ENCODE measurements around the gene RNF4.

Gene RNF4

GRCh38 chr4:2487632-2488031 lies 18.7 kb downstream of the RNF4 start:
- TF ChIP-seq ZNF8 (CRISPR knock-in tag; IDR thresholded peaks at IDR 0.05) (no peak), POU6F1 (CRISPR knock-in tag; IDR thresholded peaks at IDR 0.05; ENCODE audit: borderline replicate concordance, low read depth) (no peak), TOX (CRISPR knock-in tag; IDR thresholded peaks at IDR 0.05; ENCODE audit: borderline replicate concordance) (no peak), PATZ1 (CRISPR knock-in tag; IDR thresholded peaks at IDR 0.05; ENCODE audit: borderline replicate concordance) (no peak), ARNTL (CRISPR knock-in tag; IDR thresholded peaks at IDR 0.05; ENCODE audit: borderline replicate concordance, low read depth) (no peak), ISL1 (CRISPR knock-in tag; IDR thresholded peaks at IDR 0.05) (no peak), ZC3H10 (CRISPR knock-in tag; IDR thresholded peaks at IDR 0.05) (no peak), ZFP30 (CRISPR knock-in tag; IDR thresholded peaks at IDR 0.05) (no peak)
- no peak for ATAC-seq

GRCh38 chr4:2489081-2489805 lies 20.3 kb downstream of the RNF4 start:
- no peak for TF ChIP-seq ZFP3 (CRISPR knock-in tag; IDR thresholded peaks at IDR 0.05)
- no peak for TF ChIP-seq CSDC2 (CRISPR knock-in tag; IDR thresholded peaks at IDR 0.05)
- no peak for TF ChIP-seq RARB (CRISPR knock-in tag; IDR thresholded peaks at IDR 0.05)
- no peak for TF ChIP-seq ZNF8 (CRISPR knock-in tag; IDR thresholded peaks at IDR 0.05)
- no peak for TF ChIP-seq OSR1 (CRISPR knock-in tag; IDR thresholded peaks at IDR 0.05)
- no peak for TF ChIP-seq CREB5 (CRISPR knock-in tag; IDR thresholded peaks at IDR 0.05; ENCODE audit: low read depth)
- ATAC-seq = no peak

- no peak for ATAC-seq
- TF ChIP-seq ISL1 (CRISPR knock-in tag; IDR thresholded peaks at IDR 0.05) (no peak), CREB5 (CRISPR knock-in tag; IDR thresholded peaks at IDR 0.05; ENCODE audit: low read depth) (no peak), CSDC2 (CRISPR knock-in tag; IDR thresholded peaks at IDR 0.05) (no peak)
Observed at GRCh38 chr4:2489841-2490552, 21.1 kb downstream of the RNF4 start.

GRCh38 chr4:2492970-2493369 lies 24.1 kb downstream of the RNF4 start:
- ATAC-seq = no peak
- TF ChIP-seq SNAI2 (CRISPR knock-in tag; IDR thresholded peaks at IDR 0.05) (no peak), ARNTL (CRISPR knock-in tag; IDR thresholded peaks at IDR 0.05; ENCODE audit: borderline replicate concordance, low read depth) (no peak), OSR1 (CRISPR knock-in tag; IDR thresholded peaks at IDR 0.05) (no peak), CREB5 (CRISPR knock-in tag; IDR thresholded peaks at IDR 0.05; ENCODE audit: low read depth) (no peak), RARB (CRISPR knock-in tag; IDR thresholded peaks at IDR 0.05) (no peak), ZNF70 (CRISPR knock-in tag; IDR thresholded peaks at IDR 0.05) (no peak), ZFP3 (CRISPR knock-in tag; IDR thresholded peaks at IDR 0.05) (no peak), TCF4 (CRISPR knock-in tag; IDR thresholded peaks at IDR 0.05; ENCODE audit: borderline replicate concordance) (no peak), CSRNP3 (CRISPR knock-in tag; IDR thresholded peaks at IDR 0.05) (no peak), POU6F1 (CRISPR knock-in tag; IDR thresholded peaks at IDR 0.05; ENCODE audit: borderline replicate concordance, low read depth) (no peak), ZC3H10 (CRISPR knock-in tag; IDR thresholded peaks at IDR 0.05) (no peak), ESRRG (CRISPR knock-in tag; IDR thresholded peaks at IDR 0.05) (no peak), BACH2 (CRISPR knock-in tag; IDR thresholded peaks at IDR 0.05; ENCODE audit: borderline replicate concordance) (no peak), TSHZ2 (CRISPR knock-in tag; IDR thresholded peaks at IDR 0.05) (no peak)

Data from SK-N-SH treated with all-trans-retinoic acid at 6 μM for 48 hours (cell line).